ENCODE data around the gene EVA1A.

The EVA1A gene

GRCh38 chr2:75602724-75603342 lies 42.1 kb upstream of the EVA1A start:
- H3K9ac ChIP-seq (ENCODE audit: low read depth, low read length), result no peak overlapping the region
- H3K4me1 ChIP-seq (ENCODE audit: control insufficient read depth, insufficient read depth, low read length), result no peaks in the 10 kb centered on the region
- H3K9me3 ChIP-seq (ENCODE audit: control insufficient read depth, insufficient read depth, low read length), result no peaks in the 10 kb centered on the region
- H3K4me3 ChIP-seq (ENCODE audit: low read depth, low read length), result no peak overlapping the region
- no peaks in the 10 kb centered on the region for H3K27me3 ChIP-seq (ENCODE audit: control insufficient read depth, insufficient read depth, low read length)
- no peaks in the 10 kb centered on the region for H3K36me3 ChIP-seq (ENCODE audit: control insufficient read depth, insufficient read depth, low read length)

DNA sequence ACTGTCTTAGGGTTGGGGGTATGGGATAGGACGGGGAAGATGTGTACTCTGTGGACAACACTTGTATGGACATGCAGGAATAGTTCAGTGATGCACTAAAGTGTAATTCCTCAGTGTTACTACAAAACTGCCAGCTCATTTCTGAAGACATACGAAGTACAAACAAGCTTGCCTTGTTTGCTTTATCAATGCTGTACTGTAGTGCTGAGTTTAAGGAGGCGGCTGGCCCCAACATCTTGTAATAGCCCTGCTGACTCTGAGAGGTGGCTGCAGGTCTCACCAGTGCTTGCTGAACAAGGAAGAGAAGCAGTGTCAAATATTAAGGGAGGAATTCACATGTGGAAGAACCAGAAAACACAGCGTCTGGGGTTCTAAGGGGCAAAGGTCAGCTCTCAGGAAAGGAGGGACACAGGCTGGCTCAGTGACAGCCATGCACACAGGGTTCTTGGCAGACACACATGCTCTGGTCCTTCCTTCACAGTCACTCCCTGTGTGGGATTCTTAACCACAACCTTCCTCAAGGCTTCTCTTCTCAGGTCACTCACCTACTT lies 39.8 kb upstream of the EVA1A start:
- Histone ChIP-seq H3K27me3 (ENCODE audit: control insufficient read depth, insufficient read depth, low read length) (no peaks in the 10 kb centered on the region), H3K9ac (ENCODE audit: low read depth, low read length) (no peak overlapping the region), H3K9me3 (ENCODE audit: control insufficient read depth, insufficient read depth, low read length) (no peaks in the 10 kb centered on the region), H3K4me3 (ENCODE audit: low read depth, low read length) (no peak overlapping the region), H3K4me1 (ENCODE audit: control insufficient read depth, insufficient read depth, low read length) (no peaks in the 10 kb centered on the region), H3K36me3 (ENCODE audit: control insufficient read depth, insufficient read depth, low read length) (no peaks in the 10 kb centered on the region)

DNA sequence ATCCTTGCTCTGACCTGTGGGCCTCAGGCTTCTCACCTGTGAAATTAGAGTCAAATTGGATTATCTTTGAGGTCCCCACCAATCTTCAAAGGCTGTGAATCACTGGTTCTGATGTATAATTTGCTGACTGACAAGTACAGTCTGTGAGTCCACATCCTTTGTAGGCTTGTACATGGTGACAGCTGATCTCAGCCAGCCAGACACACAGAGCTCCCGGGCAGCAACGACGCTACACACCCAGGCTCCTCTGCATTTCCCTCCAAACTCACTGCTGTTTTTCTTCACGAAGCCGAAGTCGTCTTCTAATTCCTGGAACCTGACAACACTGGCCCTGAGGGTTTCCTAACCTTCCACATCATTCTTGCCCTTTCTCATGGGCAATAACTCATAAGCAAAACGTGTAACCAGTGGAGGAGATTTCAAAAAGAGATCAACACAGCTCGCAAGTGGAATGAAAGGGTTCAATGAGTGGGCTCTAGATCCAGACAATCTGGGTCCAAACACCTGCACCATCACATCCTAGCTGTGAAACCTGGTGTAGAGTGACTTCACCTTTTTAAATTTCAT lies 37.9 kb upstream of the EVA1A start:
- no peak overlapping the region for H3K9ac ChIP-seq (ENCODE audit: low read depth, low read length)
- no peaks in the 10 kb centered on the region for H3K4me1 ChIP-seq (ENCODE audit: control insufficient read depth, insufficient read depth, low read length)

DNA sequence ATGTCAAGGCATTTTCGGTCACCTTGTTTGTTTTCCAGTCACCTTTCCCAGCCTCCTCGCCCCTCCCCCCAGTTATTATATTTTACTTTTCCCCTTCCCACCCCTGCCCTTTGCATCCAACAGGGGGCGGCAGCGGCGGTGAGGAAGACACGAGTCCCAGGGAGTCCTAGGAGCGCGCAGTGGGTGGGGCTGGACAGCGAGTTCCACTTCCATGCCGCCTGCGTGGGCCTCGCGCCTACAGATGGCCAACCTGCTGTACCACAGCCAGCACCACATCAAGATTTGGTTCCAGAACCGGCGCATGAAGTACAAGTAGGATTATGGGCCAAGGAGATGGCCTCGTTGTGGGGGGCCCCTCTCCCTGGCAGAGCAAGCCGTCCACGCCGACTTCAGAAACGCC lies 37.2 kb upstream of the EVA1A start:
- Histone ChIP-seq H3K4me3 (ENCODE audit: low read depth, low read length) (no peak overlapping the region), H3K9me3 (ENCODE audit: control insufficient read depth, insufficient read depth, low read length) (no peaks in the 10 kb centered on the region), H3K4me1 (ENCODE audit: control insufficient read depth, insufficient read depth, low read length) (no peaks in the 10 kb centered on the region), H3K36me3 (ENCODE audit: control insufficient read depth, insufficient read depth, low read length) (no peaks in the 10 kb centered on the region), H3K27me3 (ENCODE audit: control insufficient read depth, insufficient read depth, low read length) (no peaks in the 10 kb centered on the region), H3K9ac (ENCODE audit: low read depth, low read length) (no peak overlapping the region)

More for the DNA sequence above, 37.9 kb upstream of the EVA1A start:
- H3K9me3 ChIP-seq (ENCODE audit: control insufficient read depth, insufficient read depth, low read length), result no peaks in the 10 kb centered on the region
- H3K36me3 ChIP-seq (ENCODE audit: control insufficient read depth, insufficient read depth, low read length), result no peaks in the 10 kb centered on the region
- no peak overlapping the region for H3K4me3 ChIP-seq (ENCODE audit: low read depth, low read length)
- no peaks in the 10 kb centered on the region for H3K27me3 ChIP-seq (ENCODE audit: control insufficient read depth, insufficient read depth, low read length)

DNA sequence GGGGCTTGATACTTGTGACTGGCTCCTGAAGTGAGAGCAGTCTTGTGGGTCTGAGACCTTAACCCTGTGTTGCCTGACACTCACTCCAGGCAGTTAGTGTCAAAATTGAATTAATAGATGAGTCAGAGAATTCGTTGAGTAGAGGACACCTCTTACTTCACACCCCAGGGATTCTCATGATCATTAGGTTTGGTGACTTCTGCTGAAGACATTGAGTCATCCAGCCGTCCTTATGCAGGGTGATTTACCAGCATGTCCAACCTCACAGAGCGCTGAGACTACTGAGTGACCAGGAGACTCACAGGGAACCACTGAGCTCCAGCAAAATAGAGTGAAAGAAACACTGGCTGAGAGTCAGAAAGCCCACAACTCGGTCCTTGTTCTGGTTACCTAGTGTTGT lies 36.0 kb upstream of the EVA1A start:
- no peak overlapping the region for H3K9ac ChIP-seq (ENCODE audit: low read depth, low read length)
- no peaks in the 10 kb centered on the region for H3K4me1 ChIP-seq (ENCODE audit: control insufficient read depth, insufficient read depth, low read length)
- H3K27me3 ChIP-seq (ENCODE audit: control insufficient read depth, insufficient read depth, low read length), result no peaks in the 10 kb centered on the region
- no peaks in the 10 kb centered on the region for H3K9me3 ChIP-seq (ENCODE audit: control insufficient read depth, insufficient read depth, low read length)
- H3K36me3 ChIP-seq (ENCODE audit: control insufficient read depth, insufficient read depth, low read length), result no peaks in the 10 kb centered on the region
- no peak overlapping the region for H3K4me3 ChIP-seq (ENCODE audit: low read depth, low read length)

GRCh38 chr2:75595541-75596395 lies 35.0 kb upstream of the EVA1A start:
- no peaks in the 10 kb centered on the region for H3K36me3 ChIP-seq (ENCODE audit: control insufficient read depth, insufficient read depth, low read length)
- H3K4me1 ChIP-seq (ENCODE audit: control insufficient read depth, insufficient read depth, low read length), result no peaks in the 10 kb centered on the region
- H3K9ac ChIP-seq (ENCODE audit: low read depth, low read length), result no peak overlapping the region
- no peak overlapping the region for H3K4me3 ChIP-seq (ENCODE audit: low read depth, low read length)
- H3K9me3 ChIP-seq (ENCODE audit: control insufficient read depth, insufficient read depth, low read length), result no peaks in the 10 kb centered on the region
- no peaks in the 10 kb centered on the region for H3K27me3 ChIP-seq (ENCODE audit: control insufficient read depth, insufficient read depth, low read length)

- H3K27me3 ChIP-seq (ENCODE audit: control insufficient read depth, insufficient read depth, low read length), result no peaks in the 10 kb centered on the region
- no peaks in the 10 kb centered on the region for H3K4me1 ChIP-seq (ENCODE audit: control insufficient read depth, insufficient read depth, low read length)
- H3K9ac ChIP-seq (ENCODE audit: low read depth, low read length), result no peak overlapping the region
- H3K36me3 ChIP-seq (ENCODE audit: control insufficient read depth, insufficient read depth, low read length), result no peaks in the 10 kb centered on the region
- H3K9me3 ChIP-seq (ENCODE audit: control insufficient read depth, insufficient read depth, low read length), result no peaks in the 10 kb centered on the region
- H3K4me3 ChIP-seq (ENCODE audit: low read depth, low read length), result no peak overlapping the region
Measured at GRCh38 chr2:75594596-75594995, 33.9 kb upstream of the EVA1A start.

DNA sequence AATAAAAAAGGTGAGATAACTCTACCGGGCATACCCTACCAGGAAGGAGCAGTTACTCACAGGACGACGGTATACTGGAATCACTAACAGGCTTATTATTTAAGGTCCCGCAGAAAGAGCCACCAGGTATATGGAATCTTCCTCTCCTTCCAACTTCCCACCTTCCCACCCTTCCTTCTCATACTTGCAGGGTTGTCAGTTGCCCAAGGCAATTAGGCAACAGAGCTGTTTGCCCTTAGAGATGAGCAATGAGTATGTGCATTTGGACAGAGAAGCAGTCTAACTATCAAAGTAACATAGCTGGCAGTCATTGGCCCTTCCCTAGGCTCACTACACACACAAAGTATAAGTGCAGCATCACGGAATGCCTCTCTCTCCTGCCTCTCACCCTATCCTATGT lies 32.1 kb upstream of the EVA1A start:
- no peaks in the 10 kb centered on the region for H3K4me1 ChIP-seq (ENCODE audit: control insufficient read depth, insufficient read depth, low read length)
- H3K9me3 ChIP-seq (ENCODE audit: control insufficient read depth, insufficient read depth, low read length), result no peaks in the 10 kb centered on the region
- H3K4me3 ChIP-seq (ENCODE audit: low read depth, low read length), result no peak overlapping the region
- no peak overlapping the region for H3K9ac ChIP-seq (ENCODE audit: low read depth, low read length)
- H3K27me3 ChIP-seq (ENCODE audit: control insufficient read depth, insufficient read depth, low read length), result no peaks in the 10 kb centered on the region
- no peaks in the 10 kb centered on the region for H3K36me3 ChIP-seq (ENCODE audit: control insufficient read depth, insufficient read depth, low read length)

DNA sequence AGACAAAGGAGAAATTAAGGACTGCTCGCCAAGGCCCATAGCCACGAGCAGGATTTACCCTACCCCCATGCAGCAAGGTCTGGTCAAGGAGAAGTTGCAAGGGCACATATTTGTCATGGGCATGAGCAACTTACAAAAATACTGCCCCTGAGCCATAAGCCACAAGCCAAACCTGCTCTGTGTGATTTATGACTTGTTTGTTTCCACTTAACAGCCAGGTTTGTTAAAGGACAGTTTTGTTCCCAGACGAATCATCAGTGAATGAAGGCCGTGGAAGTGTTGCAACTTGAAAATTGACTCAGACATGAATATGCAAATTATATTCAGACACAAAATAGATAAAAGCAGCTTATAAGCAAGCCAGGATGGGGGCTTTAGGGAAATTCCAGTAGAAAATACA lies 31.3 kb upstream of the EVA1A start:
- Histone ChIP-seq H3K9ac (ENCODE audit: low read depth, low read length) (no peak overlapping the region), H3K4me3 (ENCODE audit: low read depth, low read length) (no peak overlapping the region), H3K4me1 (ENCODE audit: control insufficient read depth, insufficient read depth, low read length) (no peaks in the 10 kb centered on the region), H3K27me3 (ENCODE audit: control insufficient read depth, insufficient read depth, low read length) (no peaks in the 10 kb centered on the region), H3K9me3 (ENCODE audit: control insufficient read depth, insufficient read depth, low read length) (no peaks in the 10 kb centered on the region), H3K36me3 (ENCODE audit: control insufficient read depth, insufficient read depth, low read length) (no peaks in the 10 kb centered on the region)

DNA sequence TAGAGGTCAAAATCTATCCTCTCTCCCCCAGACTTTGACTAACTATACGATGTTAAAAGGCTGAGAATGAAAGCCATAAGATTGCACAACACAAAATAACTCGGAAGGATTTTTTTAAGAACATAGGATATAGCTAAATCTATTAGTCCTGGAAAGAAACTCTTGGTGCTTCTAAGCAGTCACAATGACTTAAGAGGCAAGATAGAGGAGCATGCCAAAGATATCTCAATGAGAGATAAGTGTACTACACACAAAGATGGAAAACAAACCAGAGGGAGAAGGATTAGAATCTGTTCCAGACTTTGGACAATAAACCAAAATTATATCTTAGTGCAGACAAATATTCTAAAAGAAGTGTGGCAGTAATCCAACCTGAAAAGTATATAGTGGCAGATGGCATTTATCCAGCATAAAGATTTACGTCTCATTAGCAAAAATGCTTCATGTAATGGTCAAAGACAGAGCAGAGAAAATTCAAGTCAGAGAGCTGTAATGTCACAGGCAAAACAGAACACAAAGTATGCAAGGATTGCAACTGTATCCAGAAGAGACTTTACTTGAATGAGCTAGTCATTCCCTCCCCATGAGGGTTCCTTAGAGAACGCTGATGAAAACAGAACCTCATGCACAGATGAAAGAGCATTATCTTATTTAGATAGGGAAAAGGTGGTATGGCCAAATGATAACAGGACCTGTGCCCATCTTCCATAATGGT lies 28.8 kb upstream of the EVA1A start:
- H3K36me3 ChIP-seq (ENCODE audit: control insufficient read depth, insufficient read depth, low read length), result no peaks in the 10 kb centered on the region
- no peak overlapping the region for H3K4me3 ChIP-seq (ENCODE audit: low read depth, low read length)
- H3K4me1 ChIP-seq (ENCODE audit: control insufficient read depth, insufficient read depth, low read length), result no peaks in the 10 kb centered on the region
- no peaks in the 10 kb centered on the region for H3K9me3 ChIP-seq (ENCODE audit: control insufficient read depth, insufficient read depth, low read length)
- H3K27me3 ChIP-seq (ENCODE audit: control insufficient read depth, insufficient read depth, low read length), result no peaks in the 10 kb centered on the region
- H3K9ac ChIP-seq (ENCODE audit: low read depth, low read length), result no peak overlapping the region

DNA sequence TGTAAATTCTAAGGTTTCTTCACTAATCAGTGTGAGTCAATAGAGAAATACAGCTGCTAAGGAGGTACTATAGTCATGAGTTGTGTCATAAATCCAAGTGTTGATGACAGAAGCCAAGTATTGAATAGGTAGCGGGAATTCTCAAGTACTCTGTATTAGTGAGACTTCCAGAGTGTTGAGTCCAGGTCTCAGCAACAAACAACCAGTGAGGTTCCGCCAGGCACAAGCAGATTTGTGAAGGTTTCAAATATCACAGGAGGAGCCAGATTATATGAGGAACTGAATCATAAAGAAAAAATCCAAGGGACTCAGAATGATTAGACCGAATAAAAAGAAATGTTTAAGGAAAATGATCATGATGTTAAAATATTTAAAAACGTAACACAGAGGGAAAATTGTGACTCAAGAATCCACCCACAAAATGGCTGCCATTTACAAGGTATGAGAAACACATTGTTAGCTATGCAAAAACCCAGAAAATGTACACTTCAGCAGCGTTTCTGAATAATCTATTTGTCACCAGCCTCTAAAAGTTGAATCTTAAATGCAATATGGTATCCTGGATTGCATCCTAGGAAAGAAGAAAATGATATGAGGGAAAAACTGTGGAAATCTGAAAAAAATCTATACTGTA lies 27.3 kb upstream of the EVA1A start:
- H3K9ac ChIP-seq (ENCODE audit: low read depth, low read length), result no peak overlapping the region
- H3K4me3 ChIP-seq (ENCODE audit: low read depth, low read length), result no peak overlapping the region
- no peaks in the 10 kb centered on the region for H3K4me1 ChIP-seq (ENCODE audit: control insufficient read depth, insufficient read depth, low read length)
- H3K27me3 ChIP-seq (ENCODE audit: control insufficient read depth, insufficient read depth, low read length), result no peaks in the 10 kb centered on the region
- no peaks in the 10 kb centered on the region for H3K36me3 ChIP-seq (ENCODE audit: control insufficient read depth, insufficient read depth, low read length)
- no peaks in the 10 kb centered on the region for H3K9me3 ChIP-seq (ENCODE audit: control insufficient read depth, insufficient read depth, low read length)
